ENCODE results near the gene ACOXL.

DNA sequence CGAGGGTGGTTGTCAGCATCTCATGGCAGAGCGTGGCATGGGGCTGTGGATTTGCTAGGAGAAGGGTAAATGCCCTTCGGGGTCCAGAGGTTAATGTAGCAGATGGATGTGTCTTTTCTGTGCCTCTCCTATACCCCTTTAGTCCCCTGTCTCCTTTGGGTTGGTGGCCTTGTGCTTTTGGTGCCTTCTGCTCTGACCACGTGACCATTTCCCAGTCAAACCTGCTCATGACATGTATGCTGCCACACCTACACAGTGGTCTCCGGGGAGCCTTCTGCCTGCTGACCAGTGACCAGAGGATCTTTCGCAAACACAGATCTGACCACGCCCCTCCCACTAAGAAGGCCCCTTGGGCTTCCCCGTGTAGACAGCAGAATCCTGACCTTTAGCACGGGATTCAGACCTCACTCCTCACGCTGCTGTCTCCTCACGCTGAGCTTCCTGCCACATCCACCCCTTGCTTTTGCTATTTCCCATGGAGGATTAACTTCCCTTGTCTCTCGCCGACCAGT, 116.2 kb downstream of the ACOXL start:
- TF ChIP-seq CTCF (conservative IDR thresholded peaks at IDR 0.05 in 1 of 2, IDR thresholded peaks at IDR 0.05 in 1 of 2; ENCODE audit: extremely low read depth in 1 of 2, insufficient read depth in 1 of 2, low read depth in 1 of 2, low read length in 2 of 2): no peak
- TF ChIP-seq EZH2 (IDR thresholded peaks at IDR 0.05; ENCODE audit: borderline replicate concordance, low read length): no peak

Data from mammary epithelial cell (primary cell).